Stimulated activated CD4-positive, alpha-beta T cell treated with anti-CD3 and anti-CD28 coated beads, Interleukin-15, amount 100 ng/mL, for 1 hour (primary cell): ENCODE data around the gene ATP5F1D.

ENCODE experiments used
- DNase-seq, 2 donors: peaks; one replicate each; pipeline ENCODE4 v3.0.0-alpha.2; 2020; ENCODE audit warnings: low read depth in 1 of 2, low spot score in 1 of 2

ATP5F1D gene

GRCh38 chr19:1280636-1281568, 39.4 kb downstream of the ATP5F1D start:
- DNase-seq = no peak

- no peak for DNase-seq
Observed at GRCh38 chr19:1281569-1282287, 40.2 kb downstream of the ATP5F1D start.

- no peak for DNase-seq
Observed at GRCh38 chr19:1282588-1283206, 41.1 kb downstream of the ATP5F1D start.

GRCh38 chr19:1283207-1283916, 41.8 kb downstream of the ATP5F1D start:
- DNase-seq = no peak

- no peak for DNase-seq
Observed at GRCh38 chr19:1283917-1284292, 42.4 kb downstream of the ATP5F1D start.

GRCh38 chr19:1284293-1284978, 42.9 kb downstream of the ATP5F1D start:
- DNase-seq = no peak

- DNase-seq = no peak
Observed at GRCh38 chr19:1284979-1285736, 43.6 kb downstream of the ATP5F1D start.

- no peak for DNase-seq
Observed at GRCh38 chr19:1285737-1286360, 44.3 kb downstream of the ATP5F1D start, which contains the start of gene EFNA2. Gene EFNA2, plus strand, starts transcription at chr19:1285873. Its CDS starts 296 bp downstream, at chr19:1286169.

- no peak for DNase-seq
Observed at GRCh38 chr19:1286487-1287353, 45.2 kb downstream of the ATP5F1D start.

GRCh38 chr19:1287354-1288225, 46.0 kb downstream of the ATP5F1D start:
- no peak for DNase-seq

GRCh38 chr19:1288226-1288612, 46.7 kb downstream of the ATP5F1D start:
- DNase-seq = no peak

- no peak for DNase-seq
Observed at GRCh38 chr19:1288833-1289685, 47.5 kb downstream of the ATP5F1D start.

GRCh38 chr19:1289686-1290025, 48.1 kb downstream of the ATP5F1D start:
- no peak for DNase-seq

- no peak for DNase-seq
Observed at GRCh38 chr19:1290196-1290702, 48.7 kb downstream of the ATP5F1D start.

GRCh38 chr19:1290703-1291651, 49.4 kb downstream of the ATP5F1D start:
- DNase-seq = no peak
